GM18502 (cell line): ENCODE results near the gene CA7.

Source experiments
- ATAC-seq: cut with Tn5 transposase; IDR thresholded peaks from one replicate; pipeline ENCODE4 v1.9.1; 2021; ENCODE audit warnings: mild to moderate bottlenecking; ENCODE audit not compliant: unreplicated experiment, poor library complexity

Gene CA7

GRCh38 chr16:66844342-66845079 lies at the start of gene CA7:
TSS of gene CA7 (plus strand) at chr16:66844414. CDS start at chr16:66844488, 74 bp downstream.
- no peak for ATAC-seq

- no peak for ATAC-seq
These were observed 46.1 kb upstream of the CA7 start for GRCh38 chr16:66798161-66798560.

- ATAC-seq: no peak
These were observed 43.4 kb upstream of the CA7 start for GRCh38 chr16:66800856-66801255.

- no peak for ATAC-seq
These were observed 42.7 kb upstream of the CA7 start, which contains the start of gene TERB1 for GRCh38 chr16:66801320-66802105. TSS of gene TERB1 (minus strand) at chr16:66801584. CDS start at chr16:66796798, 4,786 bp downstream.

- no peak for ATAC-seq
These were observed 42.1 kb upstream of the CA7 start for GRCh38 chr16:66802159-66802558.

GRCh38 chr16:66809765-66810164 lies 34.4 kb upstream of the CA7 start:
- no peak for ATAC-seq

GRCh38 chr16:66810391-66810790 lies 33.8 kb upstream of the CA7 start:
- no peak for ATAC-seq

- no peak for ATAC-seq
These were observed 33.2 kb upstream of the CA7 start for GRCh38 chr16:66811043-66811442.

- ATAC-seq: no peak
These were observed 29.5 kb upstream of the CA7 start for GRCh38 chr16:66814734-66815133.

- no peak for ATAC-seq
These were observed 20.2 kb upstream of the CA7 start for GRCh38 chr16:66824006-66824405.

GRCh38 chr16:66830422-66831404 lies 13.5 kb upstream of the CA7 start, which contains the start of gene NAE1:
TSS of gene NAE1 (minus strand) at chr16:66830976. CDS start at chr16:66830899, 77 bp downstream.
- peak; percentile 94 for ATAC-seq

- no peak for ATAC-seq
These were observed 12.0 kb upstream of the CA7 start for GRCh38 chr16:66832190-66832589.

GRCh38 chr16:66832661-66833305 lies 11.4 kb upstream of the CA7 start:
- no peak for ATAC-seq

GRCh38 chr16:66834746-66835145 lies 9.5 kb upstream of the CA7 start:
- ATAC-seq: no peak

GRCh38 chr16:66840883-66841282 lies 3.3 kb upstream of the CA7 start:
- no peak for ATAC-seq

GRCh38 chr16:66841366-66841765 lies 2.8 kb upstream of the CA7 start:
- ATAC-seq: no peak

- no peak for ATAC-seq
These were observed 1.4 kb upstream of the CA7 start for GRCh38 chr16:66842765-66843164.

GRCh38 chr16:66843191-66843590 lies 1.0 kb upstream of the CA7 start:
- ATAC-seq: no peak

GRCh38 chr16:66844009-66844341 lies 239 bp upstream of the CA7 start:
- ATAC-seq: no peak

- ATAC-seq: no peak
These were observed 831 bp downstream of the CA7 start for GRCh38 chr16:66845080-66845410.
